ENCODE data around the gene AP2A1.

DNA sequence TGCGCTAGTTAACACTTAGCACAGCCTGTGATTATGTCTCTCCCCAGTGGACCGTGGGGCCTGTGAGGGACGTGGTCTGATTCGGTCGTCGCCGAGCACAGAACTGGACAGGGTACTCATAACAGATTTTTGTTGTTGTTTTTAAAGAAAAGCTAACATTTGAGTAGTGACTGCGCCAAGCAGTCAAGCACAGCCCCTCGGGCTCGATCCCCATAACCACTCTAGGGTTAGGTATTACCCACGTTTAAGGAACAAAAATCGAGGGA, 83.4 kb downstream of the AP2A1 start:
- TF ChIP-seq, protein P1, sequence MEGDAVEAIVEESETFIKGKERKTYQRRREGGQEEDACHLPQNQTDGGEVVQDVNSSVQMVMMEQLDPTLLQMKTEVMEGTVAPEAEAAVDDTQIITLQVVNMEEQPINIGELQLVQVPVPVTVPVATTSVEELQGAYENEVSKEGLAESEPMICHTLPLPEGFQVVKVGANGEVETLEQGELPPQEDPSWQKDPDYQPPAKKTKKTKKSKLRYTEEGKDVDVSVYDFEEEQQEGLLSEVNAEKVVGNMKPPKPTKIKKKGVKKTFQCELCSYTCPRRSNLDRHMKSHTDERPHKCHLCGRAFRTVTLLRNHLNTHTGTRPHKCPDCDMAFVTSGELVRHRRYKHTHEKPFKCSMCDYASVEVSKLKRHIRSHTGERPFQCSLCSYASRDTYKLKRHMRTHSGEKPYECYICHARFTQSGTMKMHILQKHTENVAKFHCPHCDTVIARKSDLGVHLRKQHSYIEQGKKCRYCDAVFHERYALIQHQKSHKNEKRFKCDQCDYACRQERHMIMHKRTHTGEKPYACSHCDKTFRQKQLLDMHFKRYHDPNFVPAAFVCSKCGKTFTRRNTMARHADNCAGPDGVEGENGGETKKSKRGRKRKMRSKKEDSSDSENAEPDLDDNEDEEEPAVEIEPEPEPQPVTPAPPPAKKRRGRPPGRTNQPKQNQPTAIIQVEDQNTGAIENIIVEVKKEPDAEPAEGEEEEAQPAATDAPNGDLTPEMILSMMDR (conservative IDR thresholded peaks at IDR 0.05): no peak
- no peak for TF ChIP-seq ZFX (IDR thresholded peaks at IDR 0.05)
